Uterus (tissue), 4 donors: ENCODE data around the gene PPP3CA. TPM values are rescaled to one million over a fixed set of nuclear protein-coding genes. Genes with fewer than 3 reads are reported as not detected.

Source experiments
- DNase-seq, 2 donors: peaks; one replicate each; pipeline ENCODE4 v3.0.0-alpha.2; 2019 to 2020
- H3K27ac ChIP-seq, 2 donors: fragments of 200-600 bp; sonication (generic); 1 replicate in 1 of 2; 2 replicates in 1 of 2; pipeline ENCODE4 v1.5.1; 2016 to 2018
- H3K27me3 ChIP-seq, 2 donors: fragments of 200-600 bp; sonication (generic); one replicate each; pipeline ENCODE4 v1.5.1; 2018 to 2019; ENCODE audit warnings: control low read depth in 1 of 2
- H3K36me3 ChIP-seq, 2 donors: fragments of 200-600 bp; sonication (generic); one replicate each; pipeline ENCODE4 v1.5.1; 2019; ENCODE audit warnings: control low read depth in 1 of 2
- H3K4me1 ChIP-seq, 2 donors: fragments of 200-600 bp; sonication (generic); one replicate each; pipeline ENCODE4 v1.5.1; 2018 to 2019; ENCODE audit warnings: control low read depth in 1 of 2
- H3K4me3 ChIP-seq, 2 donors: fragments of 200-600 bp; sonication (generic); 1 replicate in 1 of 2; 2 replicates in 1 of 2; pipeline ENCODE4 v1.5.1; 2018 to 2019; ENCODE audit warnings: mild to moderate bottlenecking in 1 of 2
- H3K9me3 ChIP-seq, 2 donors: fragments of 200-600 bp; sonication (generic); one replicate each; pipeline ENCODE4 v1.5.1; 2019; ENCODE audit warnings: control low read depth in 1 of 2
- POLR2A ChIP-seq, 2 donors: fragments of 450-650 bp; IDR thresholded peaks; one replicate each; pipeline ENCODE4 v1.6.1; 2016; ENCODE audit warnings: antibody characterized with exemption in 2 of 2, mild to moderate bottlenecking in 1 of 2, moderate library complexity in 1 of 2
- intact Hi-C: fragments of 100-400 bp; cut with DNase I; formaldehyde crosslinking; loops from one replicate; pipeline ENCODE4 v1.15.1; 2023; ENCODE audit warnings: low total_unique reads
- total RNA-seq, 4 donors: library from RNA; depleted of rRNA in 3 of 4; stranded (reverse); fragments of >200 nt in 3 of 4; gene quantifications; one replicate each; pipeline versions ENCODE4 v1.1.0 to v1.2.4, GENCODE V29; 2014 to 2023
- TF ChIP-seq, protein P1 (sequence below), 4 experiments: fragments of 200-600 bp in 2 of 4; fragments of 450-650 bp in 2 of 4; sonication (generic) in 2 of 4; IDR thresholded peaks; one replicate each; pipeline ENCODE4 v1.5.1; 2016 to 2019; ENCODE audit warnings: antibody characterized with exemption in 4 of 4, mild to moderate bottlenecking in 2 of 4, moderate library complexity in 1 of 4
- donor health status: DM: yes; HTN: yes; CAD: no.

Gene PPP3CA
- total RNA-seq, 4 donors from 2014 or later = 32.8 to 70.0 (median 39.8) TPM

DNA sequence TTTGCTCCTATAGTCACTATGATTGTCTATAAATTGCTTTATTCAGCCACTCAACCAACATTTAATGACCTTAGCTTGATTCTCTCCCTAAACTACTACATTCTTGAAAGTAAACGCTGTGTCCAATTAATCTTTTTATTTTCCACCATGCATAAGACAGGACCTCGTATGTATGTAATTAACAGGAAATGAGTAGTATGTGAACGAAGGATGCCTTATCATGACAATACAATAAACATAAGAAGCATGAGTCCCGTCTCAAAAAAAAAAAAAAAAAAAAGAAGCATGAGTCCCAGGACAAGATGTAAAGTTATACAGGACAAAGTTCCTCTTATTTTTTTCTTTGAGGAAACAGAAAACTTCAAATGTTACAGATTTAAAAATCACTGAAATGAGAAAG, 92.5 kb downstream of the PPP3CA start:
- no peaks in the 10 kb centered on the region for H3K27me3 ChIP-seq
- no peaks in the 10 kb centered on the region for H3K36me3 ChIP-seq
- intact Hi-C loops = no loop called here
- no peaks in the 10 kb centered on the region for H3K4me1 ChIP-seq
- no peak overlapping the region for H3K4me3 ChIP-seq
- no peak for DNase-seq
- H3K27ac ChIP-seq = no peak overlapping the region
- TF ChIP-seq POLR2A (IDR thresholded peaks at IDR 0.05) = no peak
- no peaks in the 10 kb centered on the region for H3K9me3 ChIP-seq

DNA sequence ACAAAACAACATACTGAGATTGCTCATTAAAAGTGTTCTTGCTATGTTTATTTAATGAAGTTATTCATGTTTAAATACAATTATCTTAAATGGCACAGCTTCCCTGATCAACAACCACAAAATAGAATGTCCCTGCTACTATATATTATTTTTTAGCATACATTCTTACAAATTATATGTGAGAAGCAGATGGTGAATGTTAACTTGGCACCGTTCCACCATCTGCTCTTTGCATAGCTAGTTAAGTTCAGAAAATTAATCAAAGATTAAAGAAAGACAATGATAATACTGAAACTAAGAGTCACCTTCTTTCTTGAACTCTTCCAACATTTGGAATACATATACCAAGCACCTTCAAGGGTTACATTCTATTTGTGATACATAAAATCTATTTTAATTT, 94.2 kb downstream of the PPP3CA start:
- TF ChIP-seq POLR2A (IDR thresholded peaks at IDR 0.05) = no peak
- TF ChIP-seq, protein P1, sequence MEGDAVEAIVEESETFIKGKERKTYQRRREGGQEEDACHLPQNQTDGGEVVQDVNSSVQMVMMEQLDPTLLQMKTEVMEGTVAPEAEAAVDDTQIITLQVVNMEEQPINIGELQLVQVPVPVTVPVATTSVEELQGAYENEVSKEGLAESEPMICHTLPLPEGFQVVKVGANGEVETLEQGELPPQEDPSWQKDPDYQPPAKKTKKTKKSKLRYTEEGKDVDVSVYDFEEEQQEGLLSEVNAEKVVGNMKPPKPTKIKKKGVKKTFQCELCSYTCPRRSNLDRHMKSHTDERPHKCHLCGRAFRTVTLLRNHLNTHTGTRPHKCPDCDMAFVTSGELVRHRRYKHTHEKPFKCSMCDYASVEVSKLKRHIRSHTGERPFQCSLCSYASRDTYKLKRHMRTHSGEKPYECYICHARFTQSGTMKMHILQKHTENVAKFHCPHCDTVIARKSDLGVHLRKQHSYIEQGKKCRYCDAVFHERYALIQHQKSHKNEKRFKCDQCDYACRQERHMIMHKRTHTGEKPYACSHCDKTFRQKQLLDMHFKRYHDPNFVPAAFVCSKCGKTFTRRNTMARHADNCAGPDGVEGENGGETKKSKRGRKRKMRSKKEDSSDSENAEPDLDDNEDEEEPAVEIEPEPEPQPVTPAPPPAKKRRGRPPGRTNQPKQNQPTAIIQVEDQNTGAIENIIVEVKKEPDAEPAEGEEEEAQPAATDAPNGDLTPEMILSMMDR (IDR thresholded peaks at IDR 0.05) = no peak

DNA sequence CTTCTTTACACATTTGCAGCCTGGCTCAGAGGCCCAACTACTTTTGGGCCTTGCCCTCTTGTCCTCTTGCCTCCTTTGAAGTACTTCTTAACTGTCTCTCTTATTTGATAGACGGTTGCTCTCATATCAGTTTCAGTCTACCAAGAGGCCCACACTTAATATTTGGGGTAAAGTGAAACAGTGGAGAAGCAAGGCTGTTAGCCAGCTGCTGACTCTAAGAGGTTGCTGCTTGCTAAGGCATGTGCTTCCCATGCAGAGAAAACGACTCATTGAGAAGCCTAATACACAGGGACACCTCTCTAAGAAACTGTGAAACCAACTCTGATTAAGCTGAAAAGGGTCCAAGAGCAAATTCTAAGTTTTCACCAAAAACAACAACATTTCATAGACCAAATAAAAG, 94.6 kb downstream of the PPP3CA start:
- Histone ChIP-seq H3K9me3 (no peaks in the 10 kb centered on the region), H3K4me3 (no peak overlapping the region), H3K36me3 (no peaks in the 10 kb centered on the region), H3K4me1 (no peaks in the 10 kb centered on the region), H3K27me3 (no peaks in the 10 kb centered on the region), H3K27ac (no peak overlapping the region)
- DNase-seq = no peak
- intact Hi-C loops = no loop called here
- TF ChIP-seq, protein P1 (IDR thresholded peaks at IDR 0.05) = no peak
- TF ChIP-seq POLR2A (IDR thresholded peaks at IDR 0.05) = no peak

More for the DNA sequence above, 94.2 kb downstream of the PPP3CA start:
- Histone ChIP-seq H3K36me3 (no peaks in the 10 kb centered on the region), H3K4me1 (no peaks in the 10 kb centered on the region), H3K27ac (no peak overlapping the region), H3K9me3 (no peaks in the 10 kb centered on the region), H3K4me3 (no peak overlapping the region), H3K27me3 (no peaks in the 10 kb centered on the region)
- intact Hi-C loops = no loop called here
- DNase-seq = no peak

DNA sequence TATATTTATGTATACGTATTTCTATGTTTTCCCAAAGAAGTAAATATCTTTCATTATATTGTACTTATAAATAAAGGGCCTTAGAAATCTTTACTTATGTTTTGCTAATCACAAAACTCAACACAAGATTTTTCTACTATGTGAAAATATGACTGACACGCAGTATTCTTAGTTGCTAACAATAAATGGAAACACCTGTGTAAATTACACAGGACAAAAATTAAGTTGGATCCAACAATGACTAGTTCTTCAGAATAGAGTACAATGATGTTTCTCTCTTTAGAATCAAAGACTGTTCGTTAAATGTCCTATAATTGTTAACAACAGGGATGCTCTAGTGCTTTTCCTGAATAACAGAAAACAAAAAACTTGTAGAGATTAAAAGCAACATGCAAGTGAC, 96.1 kb downstream of the PPP3CA start:
- no peaks in the 10 kb centered on the region for H3K9me3 ChIP-seq
- TF ChIP-seq, protein P1 (IDR thresholded peaks at IDR 0.05) = no peak
- TF ChIP-seq POLR2A (IDR thresholded peaks at IDR 0.05) = no peak
- no peaks in the 10 kb centered on the region for H3K27me3 ChIP-seq
- no peak for DNase-seq
- intact Hi-C loops = no loop called here
- no peaks in the 10 kb centered on the region for H3K4me1 ChIP-seq
- H3K36me3 ChIP-seq = no peaks in the 10 kb centered on the region
- no peak overlapping the region for H3K27ac ChIP-seq
- H3K4me3 ChIP-seq = no peak overlapping the region

DNA sequence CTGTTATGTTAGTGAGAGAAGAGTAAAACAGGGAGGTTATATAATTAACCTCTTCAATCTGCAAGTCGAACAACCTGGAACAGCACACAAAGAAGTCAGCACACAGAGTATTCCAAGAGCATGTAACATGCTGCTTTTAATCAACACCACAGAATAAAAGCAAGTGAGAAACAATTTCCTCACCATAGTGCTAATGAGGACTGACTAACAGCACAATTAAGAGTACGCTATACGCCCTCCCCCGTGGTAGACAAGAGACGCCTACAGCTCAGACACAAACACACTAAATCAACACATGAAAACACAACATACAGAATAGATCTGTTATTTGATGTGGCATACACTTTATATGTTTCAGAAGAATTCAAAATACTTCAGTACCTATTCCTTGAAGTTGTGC, 103.0 kb downstream of the PPP3CA start:
- Histone ChIP-seq H3K36me3 (no peaks in the 10 kb centered on the region), H3K4me3 (no peak overlapping the region), H3K4me1 (no peaks in the 10 kb centered on the region), H3K27me3 (no peaks in the 10 kb centered on the region), H3K27ac (no peak overlapping the region), H3K9me3 (no peaks in the 10 kb centered on the region)
- intact Hi-C loops = no loop called here
- DNase-seq = no peak
- TF ChIP-seq, protein P1 (IDR thresholded peaks at IDR 0.05) = no peak
- TF ChIP-seq POLR2A (IDR thresholded peaks at IDR 0.05) = no peak

DNA sequence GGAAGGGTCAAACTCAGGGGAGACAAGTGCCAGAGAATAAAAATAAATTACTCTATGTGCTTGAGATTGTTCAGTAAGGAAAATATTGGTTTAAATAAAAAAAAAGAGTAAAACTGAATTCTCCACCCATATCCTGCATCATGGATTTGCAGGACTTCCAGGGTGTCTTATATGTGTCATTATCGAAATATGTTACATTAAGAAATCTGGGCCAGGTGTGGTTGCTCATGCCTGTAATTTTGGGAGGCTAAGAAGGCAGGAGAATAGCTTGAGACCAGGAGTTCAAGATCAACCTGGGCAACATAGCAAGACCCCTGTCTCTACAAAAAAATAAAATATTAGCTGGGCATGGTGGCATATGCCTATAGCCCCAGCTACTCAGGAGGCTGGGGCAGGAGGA, 104.9 kb downstream of the PPP3CA start:
- H3K4me3 ChIP-seq = no peak overlapping the region
- intact Hi-C loops = no loop called here
- H3K27ac ChIP-seq = no peak overlapping the region
- no peaks in the 10 kb centered on the region for H3K36me3 ChIP-seq
- DNase-seq = no peak
- TF ChIP-seq, protein P1 (IDR thresholded peaks at IDR 0.05) = no peak
- TF ChIP-seq POLR2A (IDR thresholded peaks at IDR 0.05) = no peak
- H3K4me1 ChIP-seq = no peaks in the 10 kb centered on the region
- no peaks in the 10 kb centered on the region for H3K9me3 ChIP-seq
- H3K27me3 ChIP-seq = no peaks in the 10 kb centered on the region
